ENCODE data around the gene PKHD1. TPM values are rescaled to one million over a fixed set of nuclear protein-coding genes. Genes with fewer than 3 reads are reported as not detected.

PKHD1 gene
- total RNA-seq, 2 donors from 2014 or later: 0.14 TPM; not detected in 1

GRCh38 chr6:51600514-51600913 is 486.9 kb downstream of the PKHD1 start:
- Histone ChIP-seq H3K27me3 (replicated peaks; ENCODE audit: insufficient read depth) (no peaks in the 10 kb centered on the region), H3K4me3 (no peak overlapping the region), H3K36me3 (no peaks in the 10 kb centered on the region), H3K4me1 (ENCODE audit: control insufficient read depth in 1 of 2, low read depth in 2 of 2) (no peaks in the 10 kb centered on the region), H3K9me3 (no peaks in the 10 kb centered on the region), H3K27ac (no peak overlapping the region)
- TF ChIP-seq CTCF (IDR thresholded peaks at IDR 0.05): no peak
- no peak for ATAC-seq (ENCODE audit: insufficient number of reproducible peaks, low FRiP score, low read depth)
- DNase-seq (ENCODE audit: low spot score): no peak

GRCh38 chr6:51598171-51598570 is 489.2 kb downstream of the PKHD1 start:
- Histone ChIP-seq H3K9me3 (no peaks in the 10 kb centered on the region), H3K27ac (no peak overlapping the region), H3K27me3 (replicated peaks; ENCODE audit: insufficient read depth) (no peaks in the 10 kb centered on the region), H3K4me3 (no peak overlapping the region), H3K4me1 (ENCODE audit: control insufficient read depth in 1 of 2, low read depth in 2 of 2) (no peaks in the 10 kb centered on the region), H3K36me3 (no peaks in the 10 kb centered on the region)
- ATAC-seq (ENCODE audit: insufficient number of reproducible peaks, low FRiP score, low read depth): no peak
- no peak for DNase-seq (ENCODE audit: low spot score)
- TF ChIP-seq CTCF (IDR thresholded peaks at IDR 0.05): no peak

- TF ChIP-seq CTCF (IDR thresholded peaks at IDR 0.05): no peak
- DNase-seq (ENCODE audit: low spot score) (no peak), ATAC-seq (ENCODE audit: insufficient number of reproducible peaks, low FRiP score, low read depth) (no peak)
- H3K27ac ChIP-seq: no peak overlapping the region
- no peaks in the 10 kb centered on the region for H3K4me1 ChIP-seq (ENCODE audit: control insufficient read depth in 1 of 2, low read depth in 2 of 2)
- H3K36me3 ChIP-seq: no peaks in the 10 kb centered on the region
- no peaks in the 10 kb centered on the region for H3K9me3 ChIP-seq
- H3K27me3 ChIP-seq (replicated peaks; ENCODE audit: insufficient read depth): no peaks in the 10 kb centered on the region
- H3K4me3 ChIP-seq: no peak overlapping the region
Measured at GRCh38 chr6:51594981-51595380, 492.4 kb downstream of the PKHD1 start.

GRCh38 chr6:51585264-51585663 is 502.1 kb downstream of the PKHD1 start:
- ATAC-seq (ENCODE audit: insufficient number of reproducible peaks, low FRiP score, low read depth) (no peak), DNase-seq (ENCODE audit: low spot score) (no peak)
- Histone ChIP-seq H3K4me1 (ENCODE audit: control insufficient read depth in 1 of 2, low read depth in 2 of 2) (no peaks in the 10 kb centered on the region), H3K9me3 (no peaks in the 10 kb centered on the region), H3K4me3 (no peak overlapping the region), H3K27ac (no peak overlapping the region), H3K27me3 (replicated peaks; ENCODE audit: insufficient read depth) (no peaks in the 10 kb centered on the region), H3K36me3 (no peaks in the 10 kb centered on the region)
- no peak for TF ChIP-seq CTCF (IDR thresholded peaks at IDR 0.05)

- no peaks in the 10 kb centered on the region for H3K36me3 ChIP-seq
- no peaks in the 10 kb centered on the region for H3K9me3 ChIP-seq
- H3K27ac ChIP-seq: no peak overlapping the region
- H3K4me1 ChIP-seq (ENCODE audit: control insufficient read depth in 1 of 2, low read depth in 2 of 2): no peaks in the 10 kb centered on the region
- TF ChIP-seq CTCF (IDR thresholded peaks at IDR 0.05): no peak
- DNase-seq (ENCODE audit: low spot score): no peak
- H3K27me3 ChIP-seq (replicated peaks; ENCODE audit: insufficient read depth): no peaks in the 10 kb centered on the region
- no peak overlapping the region for H3K4me3 ChIP-seq
- no peak for ATAC-seq (ENCODE audit: insufficient number of reproducible peaks, low FRiP score, low read depth)
Measured at GRCh38 chr6:51584163-51584562, 503.2 kb downstream of the PKHD1 start.

Measured in thoracic aorta (tissue), 2 donors.